Mesenchymal stem cell (in vitro differentiated cells and primary cell): ENCODE measurements around the gene RECQL.

Experiments used
- DNase-seq: peaks from one replicate; pipeline ENCODE4 v3.0.0-alpha.2; 2013
- H2AFZ ChIP-seq: one replicate; pipeline ENCODE4 v1.6.1; 2013; ENCODE audit warnings: low read depth, mild to moderate bottlenecking, control low read depth, inconsistent platforms, low read length, moderate library complexity
- H2AK5ac ChIP-seq: 2 replicates; pipeline ENCODE4 v1.6.1; 2013; ENCODE audit warnings: low read length, moderate library complexity, mild to moderate bottlenecking, inconsistent platforms; ENCODE audit not compliant: severe bottlenecking
- H2BK120ac ChIP-seq: one replicate; pipeline ENCODE4 v1.6.1; 2013; ENCODE audit warnings: low read depth, mild to moderate bottlenecking, inconsistent platforms, low read length, moderate library complexity
- H2BK12ac ChIP-seq, 2 experiments: one replicate each; pipeline ENCODE4 v1.6.1; 2013; ENCODE audit warnings: inconsistent platforms in 2 of 2, low read length in 2 of 2, mild to moderate bottlenecking in 2 of 2, moderate library complexity in 2 of 2, control low read depth in 1 of 2
- H2BK15ac ChIP-seq: one replicate; pipeline ENCODE4 v1.6.1; 2013; ENCODE audit warnings: mild to moderate bottlenecking, low read depth, inconsistent platforms; ENCODE audit not compliant: poor library complexity, severe bottlenecking
- H2BK5ac ChIP-seq: 2 replicates; pipeline ENCODE4 v1.6.1; 2013; ENCODE audit warnings: low read depth, mild to moderate bottlenecking, low read length, control low read depth, inconsistent platforms; ENCODE audit not compliant: poor library complexity, severe bottlenecking
- H3K14ac ChIP-seq, 2 experiments: one replicate each; pipeline ENCODE4 v1.6.1; 2013; ENCODE audit warnings: inconsistent platforms in 2 of 2, low read length in 2 of 2, control low read depth in 1 of 2, mild to moderate bottlenecking in 1 of 2, moderate library complexity in 1 of 2
- H3K18ac ChIP-seq, 2 experiments: one replicate each; pipeline ENCODE4 v1.6.1; 2013; ENCODE audit warnings: inconsistent platforms in 2 of 2, low read length in 2 of 2, control low read depth in 1 of 2, low read depth in 1 of 2, mild to moderate bottlenecking in 1 of 2
- H3K23ac ChIP-seq, 2 experiments: one replicate each; pipeline ENCODE4 v1.6.1; 2013; ENCODE audit warnings: inconsistent platforms in 2 of 2, low read length in 2 of 2, mild to moderate bottlenecking in 2 of 2, moderate library complexity in 2 of 2, control low read depth in 1 of 2
- H3K27ac ChIP-seq: 2 replicates; pipeline ENCODE4 v1.5.1; 2013; ENCODE audit warnings: mild to moderate bottlenecking, moderate library complexity, low read length, control low read depth, inconsistent platforms; ENCODE audit not compliant: poor library complexity, severe bottlenecking
- H3K27me3 ChIP-seq, 2 experiments: 2 replicates each; pipeline versions ENCODE4 v1.6.1 to v1.7.0; 2013; ENCODE audit warnings: low read length in 2 of 2, mild to moderate bottlenecking in 2 of 2, moderate library complexity in 2 of 2, control low read depth in 1 of 2, inconsistent platforms in 1 of 2; ENCODE audit not compliant: control insufficient read depth in 1 of 2, insufficient read depth in 1 of 2
- H3K36me3 ChIP-seq, 2 experiments: 2 replicates each; pipeline versions ENCODE4 v1.6.1 to v1.7.0; 2013; ENCODE audit warnings: low read length in 2 of 2, control low read depth in 1 of 2, inconsistent platforms in 1 of 2, low read depth in 1 of 2, mild to moderate bottlenecking in 1 of 2; ENCODE audit not compliant: insufficient read depth in 2 of 2, control insufficient read depth in 1 of 2
- H3K4ac ChIP-seq, 2 experiments: one replicate each; pipeline ENCODE4 v1.6.1; 2013; ENCODE audit warnings: inconsistent platforms in 2 of 2, low read length in 2 of 2, mild to moderate bottlenecking in 2 of 2, moderate library complexity in 2 of 2, control low read depth in 1 of 2, low read depth in 1 of 2
- H3K4me1 ChIP-seq: 2 replicates; pipeline ENCODE4 v1.6.1; 2013; ENCODE audit warnings: low read depth, low read length, control low read depth; ENCODE audit not compliant: control insufficient read depth, insufficient read depth
- H3K4me2 ChIP-seq: 2 replicates; pipeline ENCODE4 v1.6.1; 2013; ENCODE audit warnings: low read length, mild to moderate bottlenecking, inconsistent platforms; ENCODE audit not compliant: poor library complexity, severe bottlenecking
- H3K4me3 ChIP-seq, 2 experiments: 2 replicates each; pipeline versions ENCODE4 v1.5.1 to v1.7.0; 2013; ENCODE audit warnings: low read length in 2 of 2, mild to moderate bottlenecking in 2 of 2, control low read depth in 1 of 2, low read depth in 1 of 2; ENCODE audit not compliant: insufficient read depth in 1 of 2
- H3K79me1 ChIP-seq: replicated peaks from 2 replicates; pipeline ENCODE4 v1.6.1; 2013; ENCODE audit warnings: mild to moderate bottlenecking, control low read depth, low read length, inconsistent platforms; ENCODE audit not compliant: poor library complexity, severe bottlenecking
- H3K9ac ChIP-seq: 2 replicates; pipeline ENCODE4 v1.7.0; 2013; ENCODE audit warnings: mild to moderate bottlenecking, low read length, moderate library complexity
- H3K9me3 ChIP-seq: 2 replicates; pipeline ENCODE4 v1.7.0; 2013; ENCODE audit warnings: mild to moderate bottlenecking, low read length; ENCODE audit not compliant: control insufficient read depth
- H4K8ac ChIP-seq: one replicate; pipeline ENCODE4 v1.6.1; 2013; ENCODE audit warnings: inconsistent platforms, mild to moderate bottlenecking, low read length, moderate library complexity
- H4K91ac ChIP-seq: one replicate; pipeline ENCODE4 v1.6.1; 2013; ENCODE audit warnings: mild to moderate bottlenecking, low read length, inconsistent platforms
- WGBS: methylation state at CpG from one replicate; pipeline ENCODE4 v1.1.7; 2013; ENCODE audit warnings: mixed read lengths; 5-methylcytosine and 5-hydroxymethylcytosine counted together

The RECQL gene

DNA sequence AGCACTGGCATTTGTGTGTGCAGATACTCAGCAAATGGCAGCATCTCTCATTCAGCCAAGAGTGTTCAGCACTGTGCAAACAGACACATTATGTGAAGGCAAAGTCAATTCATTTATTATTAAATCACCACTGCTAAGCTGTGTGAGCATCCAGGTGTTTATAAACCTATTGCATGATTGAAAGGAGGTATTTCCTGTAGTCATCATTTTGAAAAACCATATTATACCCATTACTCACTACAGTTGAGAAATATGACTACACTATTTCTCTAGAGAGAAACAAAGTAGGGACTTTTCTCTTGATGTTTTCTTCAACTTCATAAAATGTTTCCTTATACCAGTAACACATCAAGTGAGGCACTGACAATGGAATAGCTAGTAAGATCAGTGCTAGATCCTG is 38.4 kb upstream of the RECQL start:
- H3K27me3 ChIP-seq = no peaks in the 10 kb centered on the region

DNA sequence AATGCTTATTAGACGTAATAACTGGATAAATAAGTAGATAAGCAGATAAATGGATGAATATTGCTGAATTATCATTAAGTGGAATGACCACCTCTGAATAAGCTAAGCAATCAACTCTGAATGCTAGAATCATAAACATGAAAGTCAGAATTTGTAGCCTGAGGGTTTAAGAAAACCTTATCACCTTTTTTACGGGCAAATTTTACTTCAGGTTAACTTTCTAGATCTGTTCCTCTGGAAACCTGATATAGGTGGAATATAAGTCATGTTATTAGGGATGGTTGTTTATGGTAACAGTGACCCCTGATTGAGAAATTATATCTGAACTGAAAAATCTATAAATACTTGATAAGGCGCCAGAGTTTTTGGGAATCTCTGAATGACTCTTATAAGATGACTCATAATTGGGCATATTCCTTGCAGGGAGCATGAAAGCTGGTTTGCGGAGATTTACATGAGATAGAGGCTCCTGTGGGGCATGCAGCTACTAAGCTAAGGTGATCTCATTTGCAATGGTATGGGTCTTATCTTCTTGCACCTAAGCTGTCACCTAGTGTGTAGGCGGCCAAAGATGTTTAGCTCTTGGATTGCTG is 36.7 kb upstream of the RECQL start:
- H3K18ac ChIP-seq = no peak overlapping the region
- no peak overlapping the region for H4K8ac ChIP-seq
- H3K27me3 ChIP-seq = no peaks in the 10 kb centered on the region
- H3K23ac ChIP-seq = no peak overlapping the region
- no peak for DNase-seq
- H4K91ac ChIP-seq = no peak overlapping the region
- H3K4me2 ChIP-seq = no peak overlapping the region
- no peaks in the 10 kb centered on the region for H3K36me3 ChIP-seq
- H2BK5ac ChIP-seq = no peak overlapping the region
- no peak overlapping the region for H2AFZ ChIP-seq
- no peak overlapping the region for H3K4ac ChIP-seq
- H3K9me3 ChIP-seq = no peaks in the 10 kb centered on the region
- WGBS = 83% methylated on average over 4 of the region's 5 CpGs
- H2BK120ac ChIP-seq = no peak overlapping the region
- H3K9ac ChIP-seq = no peak overlapping the region
- no peak overlapping the region for H2BK15ac ChIP-seq
- H2AK5ac ChIP-seq = no peak overlapping the region
- no peaks in the 10 kb centered on the region for H3K79me1 ChIP-seq
- no peaks in the 10 kb centered on the region for H3K4me1 ChIP-seq
- H3K27ac ChIP-seq = no peak overlapping the region
- H3K4me3 ChIP-seq = no peak overlapping the region
- H3K14ac ChIP-seq = no peak overlapping the region
- H2BK12ac ChIP-seq = no peak overlapping the region

More for the DNA sequence above, 38.4 kb upstream of the RECQL start:
- no peaks in the 10 kb centered on the region for H3K9me3 ChIP-seq
- no peak overlapping the region for H3K4ac ChIP-seq
- H2BK12ac ChIP-seq = no peak overlapping the region
- no peak overlapping the region for H3K18ac ChIP-seq
- no peak overlapping the region for H3K4me2 ChIP-seq
- H4K8ac ChIP-seq = no peak overlapping the region
- H2BK120ac ChIP-seq = no peak overlapping the region
- no peak overlapping the region for H3K23ac ChIP-seq
- no peaks in the 10 kb centered on the region for H3K79me1 ChIP-seq
- H2BK5ac ChIP-seq = no peak overlapping the region
- no peak overlapping the region for H3K4me3 ChIP-seq
- no peak overlapping the region for H4K91ac ChIP-seq
- H3K36me3 ChIP-seq = no peaks in the 10 kb centered on the region
- no peak overlapping the region for H3K14ac ChIP-seq
- DNase-seq = no peak
- no peak overlapping the region for H2BK15ac ChIP-seq
- no peak overlapping the region for H3K27ac ChIP-seq
- H2AFZ ChIP-seq = no peak overlapping the region
- no peak overlapping the region for H2AK5ac ChIP-seq
- no peak overlapping the region for H3K9ac ChIP-seq
- no peaks in the 10 kb centered on the region for H3K4me1 ChIP-seq

DNA sequence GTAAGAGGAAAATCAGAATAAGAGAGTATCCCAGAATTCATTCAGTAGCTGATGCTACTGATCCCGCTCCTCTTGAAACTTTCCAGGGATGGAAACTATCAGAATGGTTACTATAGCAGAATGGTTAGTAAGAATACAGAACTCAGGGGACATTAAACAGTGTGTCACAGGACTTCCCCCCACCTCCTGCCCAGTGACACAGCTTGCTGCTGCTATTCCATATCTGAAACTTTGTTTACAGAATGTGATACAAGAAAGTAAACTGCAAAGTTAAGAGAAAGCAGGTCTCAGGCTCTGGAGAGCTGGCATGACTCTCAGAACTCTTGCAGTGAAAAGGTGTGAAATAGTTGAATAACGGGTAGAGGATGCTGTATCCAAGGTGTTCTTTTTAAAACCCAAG is 28.0 kb upstream of the RECQL start:
- Histone ChIP-seq H3K9ac (no peak overlapping the region), H3K4ac (no peak overlapping the region), H3K27me3 (peaks cover 0 to 15% of the 10 kb centered on the region in 2 experiments), H2BK12ac (no peak overlapping the region), H3K27ac (no peak overlapping the region), H3K79me1 (no peaks in the 10 kb centered on the region), H3K4me3 (no peak overlapping the region), H4K8ac (no peak overlapping the region), H3K14ac (no peak overlapping the region), H2AFZ (no peak overlapping the region), H4K91ac (no peak overlapping the region), H2BK15ac (no peak overlapping the region), H3K18ac (no peak overlapping the region), H3K36me3 (no peaks in the 10 kb centered on the region), H3K4me1 (no peaks in the 10 kb centered on the region), H2BK120ac (no peak overlapping the region), H3K9me3 (no peaks in the 10 kb centered on the region), H3K4me2 (no peak overlapping the region), H2BK5ac (no peak overlapping the region), H2AK5ac (no peak overlapping the region), H3K23ac (no peak overlapping the region)
- no peak for DNase-seq
- 62% methylated on average over 1 of the region's 2 CpGs for WGBS

DNA sequence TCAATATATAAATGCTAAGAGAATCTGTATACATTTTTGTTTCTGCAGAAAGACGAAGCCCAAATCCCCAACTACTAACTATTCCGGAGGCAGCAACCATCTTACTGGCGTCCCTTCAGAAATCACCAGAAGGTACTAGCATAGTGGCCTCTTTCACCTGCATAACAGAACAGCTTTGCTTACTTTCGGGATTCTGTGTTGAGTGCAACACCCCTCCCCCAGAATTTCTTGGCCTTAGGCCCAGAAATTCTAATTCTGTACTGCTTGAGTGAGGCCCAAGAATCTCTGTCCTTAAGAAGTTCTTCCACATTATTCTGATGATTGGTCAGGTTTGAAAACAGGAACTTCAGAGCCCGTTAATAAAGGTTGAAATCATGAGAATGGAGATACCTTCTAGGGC is 27.5 kb upstream of the RECQL start:
- Histone ChIP-seq H3K36me3 (no peaks in the 10 kb centered on the region), H3K27me3 (peaks cover 0 to 15% of the 10 kb centered on the region in 2 experiments), H2AFZ (no peak overlapping the region), H3K4ac (no peak overlapping the region), H3K23ac (no peak overlapping the region), H2BK120ac (no peak overlapping the region), H3K27ac (no peak overlapping the region), H4K91ac (no peak overlapping the region), H3K18ac (no peak overlapping the region), H3K79me1 (no peaks in the 10 kb centered on the region), H2BK15ac (no peak overlapping the region), H3K9ac (no peak overlapping the region), H2AK5ac (no peak overlapping the region), H2BK12ac (no peak overlapping the region), H3K9me3 (no peaks in the 10 kb centered on the region), H3K4me3 (no peak overlapping the region), H4K8ac (no peak overlapping the region), H3K14ac (no peak overlapping the region), H2BK5ac (no peak overlapping the region), H3K4me1 (no peaks in the 10 kb centered on the region), H3K4me2 (no peak overlapping the region)
- no peak for DNase-seq
- WGBS = 98% methylated on average over 5 of the region's 5 CpGs
